Left hindlimb (tissue), 1 donor: Measurements from ENCODE around the gene OR2AG2.

Source experiments
- DNase-seq: peaks from one replicate; pipeline ENCODE4 v3.0.0-alpha.2; 2018

Gene OR2AG2

DNA sequence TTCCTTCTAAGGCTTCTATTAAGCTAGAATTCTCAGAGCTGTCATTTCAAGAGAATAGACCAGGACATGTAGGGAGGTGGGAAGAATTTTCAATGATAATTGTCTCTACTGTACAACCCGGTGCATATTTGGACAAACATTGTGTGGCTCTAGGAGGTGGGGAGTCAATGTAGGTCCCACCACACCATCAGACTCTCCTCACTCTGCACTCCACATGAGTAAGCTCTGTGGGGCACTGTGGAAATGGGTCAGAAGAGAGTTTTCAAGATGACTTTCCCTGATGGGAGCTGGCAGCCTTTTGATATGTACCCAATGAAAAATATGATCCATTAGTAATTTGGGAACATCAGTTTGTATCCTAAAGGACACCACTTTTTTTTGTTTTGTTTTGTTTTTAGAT is 33.2 kb downstream of the OR2AG2 start:
- DNase-seq, result no peak

DNA sequence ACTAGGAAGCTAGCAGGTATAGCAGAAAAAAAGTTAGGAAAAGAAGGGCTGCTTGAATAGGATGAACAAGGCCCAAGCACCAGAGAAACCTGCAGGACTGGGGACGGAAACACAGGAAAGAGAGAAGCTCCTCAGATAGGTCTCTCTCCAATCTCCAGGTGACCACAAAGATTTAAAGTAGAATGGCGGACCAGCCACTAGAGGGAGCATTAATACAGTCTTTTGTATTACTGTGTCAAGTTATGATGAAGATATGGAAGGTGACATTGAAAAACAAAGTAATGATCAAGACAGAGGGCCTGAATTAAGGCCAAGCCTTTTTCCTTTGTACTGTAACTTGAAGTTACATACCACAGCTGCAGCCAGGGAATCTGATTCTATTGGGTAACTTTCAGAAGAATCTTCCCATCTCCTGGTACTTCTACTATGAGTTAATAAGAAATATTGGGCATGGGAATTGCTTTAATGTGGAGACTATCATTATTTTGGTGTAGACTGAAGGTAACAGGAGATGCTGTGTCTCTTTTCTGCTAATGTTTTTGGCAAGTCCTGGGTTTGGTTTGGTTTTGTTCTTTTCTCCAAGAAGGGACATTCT is 33.8 kb downstream of the OR2AG2 start:
- no peak for DNase-seq

DNA sequence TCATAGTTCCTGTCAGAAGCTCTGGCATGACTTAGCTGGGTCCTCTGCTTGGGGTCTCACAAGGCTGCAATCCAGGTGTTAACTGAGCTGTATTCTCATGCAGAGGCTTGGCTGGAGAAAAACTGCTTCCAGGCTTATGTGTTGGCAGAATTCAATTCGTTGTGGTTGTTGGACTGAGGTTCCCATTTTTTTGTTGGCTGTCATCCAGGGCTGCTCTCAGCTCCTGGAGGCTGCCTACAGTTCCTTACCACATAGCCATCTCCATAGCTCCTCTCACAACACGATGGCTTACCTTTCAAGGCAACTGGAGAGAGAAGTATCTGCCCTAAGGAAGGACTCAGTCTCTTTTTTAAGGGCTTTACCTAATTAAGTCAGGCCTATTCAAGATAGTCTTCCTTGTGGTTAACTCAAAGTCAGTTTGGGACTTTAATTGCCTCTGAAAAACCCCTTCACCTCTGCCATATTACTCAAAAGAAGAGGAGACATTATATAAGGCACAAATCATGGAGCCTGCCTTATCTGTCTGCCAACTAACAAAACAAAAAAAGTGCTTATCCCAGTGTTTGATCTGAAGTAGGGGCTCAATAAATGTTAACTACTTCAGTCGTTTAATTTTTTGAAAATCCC is 35.2 kb downstream of the OR2AG2 start:
- DNase-seq, result no peak

DNA sequence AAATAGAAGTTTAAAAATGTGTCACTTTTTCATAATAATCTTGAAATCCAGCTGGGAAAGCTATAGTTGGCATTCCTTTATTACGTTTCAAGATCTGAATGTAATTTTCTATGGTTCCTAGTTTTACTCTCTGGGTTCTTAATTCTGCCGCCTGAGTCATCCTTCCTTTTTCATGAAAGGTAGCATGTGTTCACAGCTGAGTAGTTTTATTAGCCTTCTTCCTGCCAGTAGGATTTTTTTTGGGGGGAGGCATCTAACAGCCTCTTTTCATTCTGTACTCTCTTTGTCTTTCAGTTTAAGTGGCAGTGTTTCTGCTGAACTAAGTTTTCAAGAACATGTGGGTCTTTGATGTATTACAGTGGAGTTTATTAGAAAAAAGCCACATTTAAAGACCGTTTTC is 36.5 kb downstream of the OR2AG2 start:
- no peak for DNase-seq

DNA sequence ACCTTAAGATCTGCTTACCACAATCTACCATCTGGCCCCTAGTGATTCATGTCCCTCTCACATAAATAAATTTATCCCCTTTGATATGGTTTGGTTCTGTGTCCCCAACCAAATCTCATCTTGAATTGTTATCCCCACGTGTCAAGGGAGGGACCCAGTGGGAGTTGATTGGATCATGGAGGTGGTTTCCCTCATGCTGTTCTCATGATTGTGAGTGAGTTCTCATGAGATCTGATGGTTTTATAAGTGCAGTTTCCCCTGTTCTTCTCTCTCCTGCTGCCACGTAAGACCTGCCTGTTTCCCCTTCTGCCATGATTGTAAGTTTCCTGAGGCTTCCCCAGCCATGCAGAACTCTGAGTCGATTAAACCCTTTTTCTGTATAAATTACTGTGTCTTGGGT is 37.2 kb downstream of the OR2AG2 start:
- DNase-seq, result no peak

DNA sequence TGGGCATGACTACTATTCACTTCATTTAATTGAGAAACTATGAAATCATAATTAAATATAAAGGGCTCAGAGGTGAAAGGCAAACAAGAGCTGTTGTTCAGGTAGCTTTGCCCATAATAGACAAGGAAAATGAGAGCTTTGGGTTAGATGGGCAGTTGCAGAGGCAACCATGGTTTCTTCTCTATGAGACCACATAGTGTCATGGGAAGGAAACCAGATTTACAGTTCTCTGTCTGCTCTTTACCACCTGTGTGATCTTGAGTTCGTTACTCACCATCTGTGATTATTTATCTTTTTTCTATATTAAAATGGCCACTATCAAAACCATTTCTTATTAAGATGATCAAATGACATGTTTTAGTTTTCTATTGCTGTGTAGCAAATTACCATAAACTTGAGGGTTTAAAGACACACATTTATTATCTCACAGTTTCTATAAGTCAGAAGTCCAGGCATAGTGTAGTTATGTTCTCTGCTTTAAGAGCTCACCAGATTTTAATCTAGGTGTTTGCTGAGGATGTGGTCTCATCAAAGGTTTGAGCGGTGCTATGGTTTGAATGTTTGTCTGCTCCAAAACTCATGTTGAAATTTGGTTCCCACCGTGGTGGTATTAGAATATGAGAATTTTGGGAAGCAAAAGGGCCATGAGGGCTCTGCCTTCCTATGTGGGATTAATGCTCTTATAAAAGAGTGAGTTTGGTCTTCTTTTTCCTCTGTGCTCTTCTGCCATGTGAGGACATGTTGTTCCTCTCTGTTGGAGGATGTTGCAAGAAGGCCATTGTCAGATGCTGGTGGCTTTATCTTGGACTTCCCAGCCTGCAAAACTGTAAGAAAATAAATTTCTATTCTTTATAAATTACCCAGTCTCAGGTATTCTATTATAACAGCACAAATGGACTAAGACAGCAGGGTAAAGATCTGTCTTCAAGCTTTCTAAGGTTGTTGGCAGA is 38.2 kb downstream of the OR2AG2 start:
- no peak for DNase-seq

DNA sequence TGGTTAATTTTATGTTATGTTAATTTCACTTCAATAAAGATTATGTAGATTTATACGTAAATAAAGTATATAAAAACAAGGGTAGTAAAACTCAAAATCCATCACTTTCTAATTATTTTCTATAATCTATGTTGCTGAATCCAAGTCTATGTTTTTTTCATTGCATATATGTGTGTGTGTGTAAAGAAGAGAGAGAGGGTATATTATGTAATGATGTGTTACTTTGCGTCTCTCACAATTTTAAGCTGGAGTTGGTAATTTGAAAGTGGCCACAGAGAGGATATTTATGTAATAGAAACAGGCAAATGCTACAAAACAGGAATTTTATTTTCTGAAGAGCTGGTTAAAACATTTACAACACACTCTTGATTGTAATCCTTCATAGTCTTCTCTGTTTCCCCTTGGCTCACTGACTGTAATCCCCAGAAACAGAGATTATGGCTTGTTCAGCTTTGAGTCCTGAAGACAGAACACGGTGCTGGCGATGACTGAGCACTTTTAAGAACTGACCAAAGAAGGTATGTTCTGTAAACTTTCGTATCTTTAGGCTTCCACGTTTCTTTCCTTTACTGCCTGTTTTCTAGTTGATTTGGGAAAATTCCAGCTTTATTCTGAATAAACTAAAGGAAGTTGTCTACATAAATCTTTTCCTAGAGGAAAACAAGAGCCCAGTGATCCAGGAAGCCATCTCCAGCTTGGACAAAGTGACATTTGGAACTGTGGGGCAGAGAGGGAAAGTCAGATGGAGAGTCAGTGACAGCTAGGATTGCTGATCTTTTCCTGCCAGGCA is 43.6 kb downstream of the OR2AG2 start:
- DNase-seq, result no peak

DNA sequence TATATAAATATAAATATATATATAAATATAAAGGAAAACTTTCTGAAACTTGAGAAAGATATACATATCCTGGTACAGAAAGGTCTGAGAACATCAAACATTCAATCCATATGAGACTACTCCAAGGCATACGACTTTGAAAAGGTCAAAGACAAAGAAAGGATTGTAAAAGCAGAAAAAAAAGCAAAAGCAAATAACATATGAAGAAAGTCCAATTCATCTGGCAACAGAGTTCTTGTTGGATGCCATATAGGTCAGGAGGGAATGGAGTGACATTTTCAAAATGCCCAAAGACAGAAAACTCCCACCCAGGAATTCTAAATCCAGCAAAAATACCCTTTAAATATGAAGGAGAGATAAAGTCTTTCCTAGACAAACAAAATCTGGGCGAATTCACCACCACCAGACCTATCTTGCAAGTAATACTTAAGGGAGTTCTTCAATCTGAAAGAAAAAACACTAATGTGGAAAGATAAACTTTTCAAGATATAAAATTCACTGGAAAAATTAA is 46.3 kb downstream of the OR2AG2 start:
- DNase-seq, result no peak

DNA sequence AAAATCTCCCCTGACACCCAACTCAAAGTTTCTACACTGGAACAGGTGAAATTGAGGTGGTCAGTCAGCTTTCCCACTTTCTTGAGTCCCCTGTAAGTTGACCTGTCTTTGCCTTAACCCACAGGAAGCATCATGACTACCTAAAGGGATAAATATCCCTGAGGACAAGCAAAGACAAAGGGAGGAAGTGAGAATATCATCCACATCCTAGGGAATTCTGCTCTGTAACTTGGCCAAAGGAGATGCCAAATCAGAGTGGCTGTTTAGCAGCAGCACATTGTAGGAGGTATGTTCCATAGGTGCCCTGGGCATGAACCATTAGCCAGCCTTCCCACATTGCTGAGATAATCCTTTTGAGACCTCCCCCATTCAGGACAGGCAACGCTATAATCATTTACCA is 47.8 kb downstream of the OR2AG2 start:
- no peak for DNase-seq

DNA sequence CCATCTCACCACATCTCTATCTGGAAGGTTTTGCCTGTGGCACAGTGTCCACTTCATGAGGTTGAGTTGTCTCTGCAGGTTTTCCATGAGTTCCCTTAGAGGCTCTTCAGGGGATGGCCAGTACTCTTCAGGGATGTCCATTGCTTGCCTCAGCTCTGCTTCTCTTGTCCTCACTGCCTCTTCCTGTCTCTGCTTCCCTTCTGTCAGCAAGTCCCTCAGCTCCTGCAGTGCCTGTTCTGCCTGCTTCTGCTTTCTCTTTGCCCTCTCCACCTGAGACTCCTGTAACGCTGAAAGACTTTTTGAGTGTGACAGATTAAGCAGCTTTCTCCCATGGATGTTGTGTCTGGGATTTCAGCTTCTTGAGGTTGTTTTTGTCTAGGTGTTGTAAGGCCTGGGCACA is 50.4 kb downstream of the OR2AG2 start:
- DNase-seq, result no peak

DNA sequence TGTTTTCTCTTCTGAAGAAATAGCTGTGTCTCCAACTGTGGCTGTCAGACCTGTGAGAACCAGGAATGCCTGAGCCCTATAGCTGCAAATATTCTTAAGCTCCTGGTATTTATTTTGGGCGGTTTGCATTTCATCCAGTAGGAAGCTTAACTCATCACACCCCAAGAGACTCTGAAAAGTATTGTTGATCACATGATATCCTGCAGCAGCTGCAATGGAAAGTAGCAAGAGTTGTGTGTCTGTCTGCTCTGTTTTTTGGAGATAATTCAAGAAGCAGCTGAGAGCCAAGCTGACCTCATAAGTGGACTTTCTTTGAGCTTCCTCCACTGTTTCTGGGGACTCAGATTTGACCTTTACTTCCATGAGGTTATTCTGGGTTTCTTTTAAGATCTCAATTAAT is 52.2 kb downstream of the OR2AG2 start:
- DNase-seq, result no peak

DNA sequence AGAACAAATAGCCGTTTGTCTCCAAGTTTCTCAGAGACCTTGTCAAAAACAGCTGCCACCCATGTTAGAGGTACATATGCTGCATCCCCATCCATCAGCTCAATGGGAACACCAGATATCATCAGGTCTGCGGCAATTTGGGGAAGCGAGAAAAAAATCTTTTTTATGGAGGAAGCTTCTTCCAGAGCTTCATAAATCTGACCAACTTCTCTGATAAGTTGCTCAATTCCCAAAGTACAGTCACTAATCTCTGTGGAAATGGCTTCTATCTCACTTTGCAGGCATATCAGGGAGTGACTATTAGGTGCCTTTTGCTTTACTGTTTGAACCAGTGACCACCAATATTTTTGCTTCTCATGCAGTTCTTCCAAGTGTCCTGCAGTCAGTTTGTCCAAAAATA is 54.4 kb downstream of the OR2AG2 start:
- DNase-seq, result no peak
